H9 (cell line): Measurements from ENCODE around the gene HCK. TPM values are rescaled to one million over a fixed set of nuclear protein-coding genes. Genes with fewer than 3 reads are reported as not detected.
A peak's percentile ranks its signal among the peaks of the same experiment; 100 is the strongest.

Experiments
- DNase-seq: peaks from one replicate; pipeline ENCODE4 v3.0.0-alpha.2; 2017
- H2AFZ ChIP-seq: one replicate; pipeline ENCODE4 v1.6.1; 2013; ENCODE audit warnings: mild to moderate bottlenecking, low read length, control low read depth, moderate library complexity
- H2AK5ac ChIP-seq: 2 replicates; pipeline ENCODE4 v1.6.1; 2013; ENCODE audit warnings: low read length, control low read depth, mixed read lengths; ENCODE audit not compliant: insufficient read length
- H2BK120ac ChIP-seq: one replicate; pipeline ENCODE4 v1.6.1; 2013; ENCODE audit warnings: low read depth, mild to moderate bottlenecking, low read length, control low read depth, inconsistent platforms; ENCODE audit not compliant: poor library complexity, severe bottlenecking
- H2BK12ac ChIP-seq: 2 replicates; pipeline ENCODE4 v1.6.1; 2013; ENCODE audit warnings: low read length, control low read depth, mixed read lengths, low read depth; ENCODE audit not compliant: insufficient read length
- H2BK15ac ChIP-seq: 2 replicates; pipeline ENCODE4 v1.6.1; 2013; ENCODE audit warnings: low read depth, low read length, control low read depth
- H2BK20ac ChIP-seq: one replicate; pipeline ENCODE4 v1.6.1; 2013; ENCODE audit warnings: low read depth, mild to moderate bottlenecking, low read length, control low read depth, inconsistent platforms; ENCODE audit not compliant: poor library complexity, severe bottlenecking
- H2BK5ac ChIP-seq: 2 replicates; pipeline ENCODE4 v1.6.1; 2013; ENCODE audit warnings: low read length, control low read depth, mixed read lengths; ENCODE audit not compliant: insufficient read length
- H3K14ac ChIP-seq: 2 replicates; pipeline ENCODE4 v1.6.1; 2013; ENCODE audit warnings: low read length, control low read depth; ENCODE audit not compliant: insufficient read depth
- H3K18ac ChIP-seq: 2 replicates; pipeline ENCODE4 v1.6.1; 2013; ENCODE audit warnings: low read depth, mild to moderate bottlenecking, mixed read lengths, low read length, control low read depth; ENCODE audit not compliant: insufficient read length
- H3K23ac ChIP-seq: 2 replicates; pipeline ENCODE4 v1.6.1; 2013; ENCODE audit warnings: low read length, control low read depth, mixed read lengths, low read depth; ENCODE audit not compliant: insufficient read length
- H3K23me2 ChIP-seq: 2 replicates; pipeline ENCODE4 v1.6.1; 2013; ENCODE audit warnings: low read depth, mild to moderate bottlenecking, mixed read lengths, low read length, control low read depth; ENCODE audit not compliant: insufficient read length, poor library complexity, severe bottlenecking
- H3K27ac ChIP-seq: 2 replicates; pipeline ENCODE4 v1.5.1; 2013; ENCODE audit warnings: low read length, control low read depth, mixed read lengths, low read depth; ENCODE audit not compliant: insufficient read length
- H3K27me3 ChIP-seq: 2 replicates; pipeline ENCODE4 v1.6.1; 2013; ENCODE audit warnings: low read length, control low read depth, inconsistent platforms; ENCODE audit not compliant: insufficient read depth
- H3K4ac ChIP-seq: 2 replicates; pipeline ENCODE4 v1.6.1; 2013; ENCODE audit warnings: low read depth, mild to moderate bottlenecking, control low read depth, inconsistent platforms, low read length, moderate library complexity
- H3K4me1 ChIP-seq: 2 replicates; pipeline ENCODE4 v1.6.1; 2013; ENCODE audit warnings: low read length, control low read depth, inconsistent platforms; ENCODE audit not compliant: insufficient read depth
- H3K4me2 ChIP-seq: 2 replicates; pipeline ENCODE4 v1.6.1; 2013; ENCODE audit warnings: low read length, control low read depth, mixed read lengths; ENCODE audit not compliant: insufficient read length, insufficient read depth
- H3K56ac ChIP-seq: 2 replicates; pipeline ENCODE4 v1.6.1; 2013; ENCODE audit warnings: low read depth, mild to moderate bottlenecking, mixed read lengths, low read length, control low read depth; ENCODE audit not compliant: insufficient read length
- H3K79me1 ChIP-seq: 2 replicates; pipeline ENCODE4 v1.6.1; 2013; ENCODE audit warnings: low read depth, mild to moderate bottlenecking, moderate library complexity, low read length, control low read depth, inconsistent platforms; ENCODE audit not compliant: insufficient read depth, poor library complexity, severe bottlenecking
- H3K79me2 ChIP-seq: 2 replicates; pipeline ENCODE4 v1.6.1; 2013; ENCODE audit warnings: low read length, control low read depth, inconsistent platforms; ENCODE audit not compliant: insufficient read depth
- H3K9ac ChIP-seq: 2 replicates; pipeline ENCODE4 v1.6.1; 2013; ENCODE audit warnings: low read length, control low read depth, mixed read lengths; ENCODE audit not compliant: insufficient read length; ENCODE audit errors: extremely low read depth
- H3K9me3 ChIP-seq: one replicate; pipeline ENCODE4 v1.6.1; 2013; ENCODE audit warnings: low read depth, low read length, inconsistent platforms; ENCODE audit not compliant: control insufficient read depth
- H3T11ph ChIP-seq: one replicate; pipeline ENCODE4 v1.6.1; 2013; ENCODE audit warnings: mild to moderate bottlenecking, low read length, control low read depth, inconsistent platforms
- H4K20me1 ChIP-seq: one replicate; pipeline ENCODE4 v1.6.1; 2013; ENCODE audit not compliant: control insufficient read depth, insufficient read length, insufficient read depth
- H4K5ac ChIP-seq: 2 replicates; pipeline ENCODE4 v1.6.1; 2013; ENCODE audit warnings: low read depth, mild to moderate bottlenecking, mixed read lengths, low read length, control low read depth; ENCODE audit not compliant: insufficient read length
- H4K8ac ChIP-seq: replicated peaks from 2 replicates; pipeline ENCODE4 v1.6.1; 2013; ENCODE audit warnings: low read length, control low read depth, mixed read lengths, low read depth; ENCODE audit not compliant: insufficient read length
- H4K91ac ChIP-seq: 2 replicates; pipeline ENCODE4 v1.6.1; 2013; ENCODE audit warnings: low read depth, mild to moderate bottlenecking, moderate library complexity, mixed read lengths, low read length, control low read depth; ENCODE audit not compliant: insufficient read length
- H3K27ac Mint-ChIP-seq, 3 experiments: 2 replicates in 2 of 3; 3 replicates in 1 of 3; pipeline ENCODE4 v1.8.0; 2020 to 2021; ENCODE audit warnings: mixed read lengths in 3 of 3, mild to moderate bottlenecking in 1 of 3, moderate library complexity in 1 of 3
- H3K27me3 Mint-ChIP-seq: 2 replicates; pipeline ENCODE4 v1.8.0; 2021; ENCODE audit warnings: low read depth, mild to moderate bottlenecking, moderate library complexity, mixed read lengths
- H3K36me3 Mint-ChIP-seq, 3 experiments: 2 replicates in 2 of 3; 3 replicates in 1 of 3; pipeline ENCODE4 v1.8.0; 2020 to 2021; ENCODE audit warnings: low read depth in 3 of 3, mixed read lengths in 3 of 3; ENCODE audit not compliant: insufficient read depth in 1 of 3
- H3K4me1 Mint-ChIP-seq, 2 experiments: 2 replicates each; pipeline ENCODE4 v1.8.0; 2020; ENCODE audit warnings: mixed read lengths in 2 of 2
- H3K4me3 Mint-ChIP-seq, 2 experiments: 2 replicates in 1 of 2; 3 replicates in 1 of 2; pipeline ENCODE4 v1.8.0; 2020 to 2021; ENCODE audit warnings: mild to moderate bottlenecking in 2 of 2, mixed read lengths in 2 of 2, moderate library complexity in 1 of 2
- H3K9me3 Mint-ChIP-seq, 2 experiments: 2 replicates in 1 of 2; 3 replicates in 1 of 2; pipeline ENCODE4 v1.8.0; 2020; ENCODE audit warnings: mild to moderate bottlenecking in 2 of 2, mixed read lengths in 2 of 2, moderate library complexity in 1 of 2
- CTCF ChIP-seq: fragments of 200-600 bp; sonication (generic); conservative IDR thresholded peaks from 3 replicates; pipeline ENCODE4 v1.8.0; 2021; ENCODE audit warnings: antibody characterized with exemption, mild to moderate bottlenecking
- WGBS: extraction: QIAGEN DNeasy Blood & Tissue Kit; methylation state at CpG from one replicate; pipeline ENCODE4 v1.1.7; 2013; ENCODE audit warnings: missing lambda C conversion rate, low lambda C conversion rate, mixed read lengths; ENCODE audit not compliant: insufficient read length; ENCODE audit errors: extremely low coverage; 5-methylcytosine and 5-hydroxymethylcytosine counted together
- total RNA-seq: library from RNA; stranded (reverse); gene quantifications from 2 replicates; pipeline ENCODE4 v1.2.1, GENCODE V29; 2021

The HCK gene
- total RNA-seq, 1 experiment from 2014 or later = 1.7 TPM

DNA sequence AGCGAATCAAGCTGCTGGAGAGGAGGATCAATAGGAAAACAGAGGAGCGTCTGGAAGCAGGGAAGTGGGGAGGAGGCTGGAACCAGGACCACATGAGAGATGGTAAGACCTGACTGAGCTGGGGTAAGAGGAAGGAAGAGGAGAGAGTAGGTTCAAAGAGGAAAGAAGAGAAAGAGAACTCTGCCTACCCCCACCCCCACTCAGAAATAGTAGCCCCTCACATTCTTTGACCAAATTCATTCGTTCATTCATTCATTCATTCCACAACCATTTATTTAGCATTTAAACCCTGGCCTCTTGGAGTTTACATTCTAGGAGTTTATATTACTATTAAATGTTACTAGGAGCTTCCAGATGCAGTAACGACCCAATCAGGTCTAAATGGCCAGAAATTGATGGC is 15.8 kb upstream of the HCK start:
- DNase-seq = no peak
- H3K4me1 Mint-ChIP-seq = peaks cover 26 to 35% of the 10 kb centered on the region in 2 experiments
- Histone ChIP-seq H2BK5ac (no peak overlapping the region), H3K27me3 (no peaks in the 10 kb centered on the region), H4K8ac (no peak overlapping the region), H3K27ac (no peak overlapping the region), H4K5ac (no peak overlapping the region), H4K91ac (no peak overlapping the region), H3T11ph (no peak overlapping the region), H3K4me2 (no peak overlapping the region), H3K79me2 (no peaks in the 10 kb centered on the region), H2BK20ac (no peak overlapping the region), H2BK15ac (no peak overlapping the region), H3K18ac (no peak overlapping the region), H3K9me3 (no peaks in the 10 kb centered on the region), H3K4me1 (no peaks in the 10 kb centered on the region; the same call in 1 of the 2 replicates), H2BK120ac (no peak overlapping the region), H3K79me1 (no peaks in the 10 kb centered on the region), H3K23ac (no peak overlapping the region), H3K9ac (no peak overlapping the region), H3K14ac (no peak overlapping the region), H2AK5ac (no peak overlapping the region), H3K4ac (no peak overlapping the region), H2AFZ (no peak overlapping the region), H3K56ac (no peak overlapping the region), H2BK12ac (no peak overlapping the region), H3K23me2 (peaks cover under 1% of the 10 kb centered on the region), H4K20me1 (no peaks in the 10 kb centered on the region)
- H3K4me3 Mint-ChIP-seq = no peak overlapping the region
- H3K36me3 Mint-ChIP-seq = peaks cover 0 to 5% (median 0%) of the 10 kb centered on the region in 3 experiments; a peak in 1 of 7 replicates
- WGBS = no CpG with 5 or more reads among the region's 4 CpGs
- peaks cover 0 to 4% of the 10 kb centered on the region in 2 experiments; a peak in 1 of 5 replicates for H3K9me3 Mint-ChIP-seq
- peaks cover 27% of the 10 kb centered on the region for H3K27me3 Mint-ChIP-seq
- TF ChIP-seq CTCF = no peak
- H3K27ac Mint-ChIP-seq = peak overlapping the region in 1 of 3 experiments; percentile 26; a peak in 1 of 7 replicates
